ENCODE data around the gene FAM20A. TPM values are rescaled to one million over a fixed set of nuclear protein-coding genes. Genes with fewer than 3 reads are reported as not detected.

The FAM20A gene
- total RNA-seq, 1 experiment from 2014 or later, result 0.11 TPM

- DNase-seq (no peak), ATAC-seq (no peak)
- H4K20me1 ChIP-seq (ENCODE audit: low read length), result no peaks in the 10 kb centered on the region
- H3K4me2 ChIP-seq (ENCODE audit: low read length), result no peak overlapping the region
- no peaks in the 10 kb centered on the region for H3K36me3 ChIP-seq (ENCODE audit: low read depth, low read length)
- TF ChIP-seq EZH2 (IDR thresholded peaks at IDR 0.05; ENCODE audit: low read length, unreplicated experiment) (no peak), CTCF (conservative IDR thresholded peaks at IDR 0.05; ENCODE audit: low read depth, low read length) (no peak), EZH2phosphoT487 (IDR thresholded peaks at IDR 0.05; ENCODE audit: borderline replicate concordance, low read length) (no peak)
- CTCF ChIA-PET, result no interaction called here
- no peaks in the 10 kb centered on the region for H3F3A ChIP-seq (ENCODE audit: low read length, unreplicated experiment)
- no peak overlapping the region for H3K9ac ChIP-seq (ENCODE audit: low read length)
- peaks cover 3% of the 10 kb centered on the region; the same call in 1 of the 2 replicates for H3K27me3 ChIP-seq (ENCODE audit: low read length)
- no peaks in the 10 kb centered on the region for H3K79me2 ChIP-seq (ENCODE audit: low read length)
- no peaks in the 10 kb centered on the region for H3K4me1 ChIP-seq (ENCODE audit: insufficient read depth, low read length)
- no peaks in the 10 kb centered on the region for H3K9me2 ChIP-seq (replicated peaks; ENCODE audit: low read length)
- no peaks in the 10 kb centered on the region for H3K9me3 ChIP-seq (ENCODE audit: low read length)
- intact Hi-C loops (cut with micrococcal nuclease), result loop anchor here (10.0 kb wide), 1 partner anchor 604 kb away; no protein-coding TSS in a partner anchor
- POLR2A ChIA-PET (ENCODE audit: unreplicated experiment), result interaction anchor here (0.6 kb wide), 1 partner anchor 605 kb away, joined by 4 read pairs; the partner anchor contains the start of gene KPNA2
- no peak overlapping the region for H3K27ac ChIP-seq (ENCODE audit: low read length)
- no TSS peak for BruUV-seq (replicated peaks)
- no peak overlapping the region for H3K4me3 ChIP-seq (ENCODE audit: low read length)
- 0 out of 2 replicates have a peak overlapping the region, but pooled peaks have one; percentile 6 for H2AFZ ChIP-seq (ENCODE audit: low read length)
These were observed 39.2 kb upstream of the FAM20A start for GRCh38 chr17:68640242-68640989.

GRCh38 chr17:68634345-68634876 is 33.2 kb upstream of the FAM20A start:
- peak; percentile 74 for DNase-seq
- ChIA-PET CTCF (interaction anchor here (0.6 to 1.2 kb wide), 6 partner anchors 13 to 601 kb away, joined by 3 to 5 read pairs (median 3); no protein-coding TSS in a partner anchor), POLR2A (ENCODE audit: unreplicated experiment) (interaction anchor here (0.6 kb wide), 2 partner anchors 47 to 132 kb away, joined by 4 to 8 read pairs; no protein-coding TSS in a partner anchor)

More at GRCh38 chr17:68634345-68634876, 33.2 kb upstream of the FAM20A start:
- Histone ChIP-seq H3K9me3 (ENCODE audit: low read length) (no peaks in the 10 kb centered on the region), H3F3A (ENCODE audit: low read length, unreplicated experiment) (no peaks in the 10 kb centered on the region), H3K4me3 (ENCODE audit: low read length) (no peak overlapping the region), H3K27me3 (ENCODE audit: low read length) (no peaks in the 10 kb centered on the region), H2AFZ (ENCODE audit: low read length) (peak overlapping the region; percentile 13; the same call in 1 of the 2 replicates), H3K4me1 (ENCODE audit: insufficient read depth, low read length) (peaks cover 10% of the 10 kb centered on the region), H3K27ac (ENCODE audit: low read length) (peak overlapping the region; percentile 62), H3K36me3 (ENCODE audit: low read depth, low read length) (no peaks in the 10 kb centered on the region), H3K9me2 (replicated peaks; ENCODE audit: low read length) (no peaks in the 10 kb centered on the region), H3K79me2 (ENCODE audit: low read length) (no peaks in the 10 kb centered on the region), H3K4me2 (ENCODE audit: low read length) (no peak overlapping the region), H4K20me1 (ENCODE audit: low read length) (no peaks in the 10 kb centered on the region), H3K9ac (ENCODE audit: low read length) (peak overlapping the region; percentile 33; the same call in 1 of the 2 replicates)
- ATAC-seq, result peak; percentile 89
- peak; percentile 70 for TF ChIP-seq CTCF (conservative IDR thresholded peaks at IDR 0.05; ENCODE audit: low read depth, low read length)
- no peak for TF ChIP-seq EZH2phosphoT487 (IDR thresholded peaks at IDR 0.05; ENCODE audit: borderline replicate concordance, low read length)
- intact Hi-C loops (cut with micrococcal nuclease), result loop anchor here (5.0 kb wide), 2 partner anchors 92 to 123 kb away; no protein-coding TSS in a partner anchor
- no TSS peak for BruUV-seq (replicated peaks)
